HCT116 (cell line): ENCODE results near the gene BEND5.

Experiments used
- CTCF ChIP-seq, 3 experiments: fragments of 200-600 bp in 1 of 3; sonication (generic) in 1 of 3; IDR thresholded peaks in 2 of 3; conservative IDR thresholded peaks in 1 of 3; 2 replicates each; pipeline ENCODE4 v1.5.1; 2012 to 2017; ENCODE audit warnings: low read depth in 2 of 3, low read length in 2 of 3, antibody characterized with exemption in 1 of 3, borderline replicate concordance in 1 of 3, control low read depth in 1 of 3, mild to moderate bottlenecking in 1 of 3, mixed read lengths in 1 of 3, mixed run types in 1 of 3, moderate library complexity in 1 of 3; ENCODE audit not compliant: insufficient read depth in 1 of 3
- EZH2 ChIP-seq: fragments of 200-600 bp; sonication (generic); IDR thresholded peaks from 2 replicates; pipeline ENCODE4 v1.6.1; 2017; ENCODE audit warnings: antibody characterized with exemption, mixed run types
- EZH2phosphoT487 ChIP-seq: fragments of 200-600 bp; IDR thresholded peaks from 2 replicates; pipeline ENCODE4 v1.6.1; 2018; ENCODE audit warnings: antibody characterized with exemption, borderline replicate concordance
- POLR2A ChIP-seq: IDR thresholded peaks from 2 replicates; pipeline ENCODE4 v1.7.0; 2011; ENCODE audit warnings: borderline replicate concordance; ENCODE audit not compliant: insufficient read depth, insufficient read length; ENCODE audit errors: extremely low read depth
- RAD21 ChIP-seq: IDR thresholded peaks from 2 replicates; pipeline ENCODE4 v1.6.1; 2012; ENCODE audit warnings: low read depth, mild to moderate bottlenecking
- SIN3A ChIP-seq: IDR thresholded peaks from 2 replicates; pipeline ENCODE4 v1.6.1; 2012; ENCODE audit warnings: low read depth
- YY1 ChIP-seq: IDR thresholded peaks from 2 replicates; pipeline ENCODE4 v1.6.1; 2011; ENCODE audit warnings: low read length, low read depth, moderate library complexity, mild to moderate bottlenecking; ENCODE audit not compliant: insufficient replicate concordance; ENCODE audit errors: extremely low read depth
- ZBTB33 ChIP-seq: IDR thresholded peaks from 2 replicates; pipeline ENCODE4 v1.6.1; 2011; ENCODE audit warnings: mild to moderate bottlenecking, low read length, moderate library complexity; ENCODE audit not compliant: insufficient replicate concordance; ENCODE audit errors: extremely low read depth

- TF ChIP-seq RAD21 (no peak), ZBTB33 (no peak), POLR2A (no peak), CTCF (IDR thresholded peaks at IDR 0.05 in 2 of 3, conservative IDR thresholded peaks at IDR 0.05 in 1 of 3; ENCODE audit: borderline replicate concordance in 1 of 3, insufficient read depth in 1 of 3, low read depth in 2 of 3, low read length in 2 of 3) (no peak), EZH2phosphoT487 (no peak), EZH2 (no peak), SIN3A (no peak), YY1 (no peak)
These were observed 4.5 kb downstream of the BEND5 start for GRCh38 chr1:48772211-48772610.
